Measurements from ENCODE around the gene EFCAB5.

DNA sequence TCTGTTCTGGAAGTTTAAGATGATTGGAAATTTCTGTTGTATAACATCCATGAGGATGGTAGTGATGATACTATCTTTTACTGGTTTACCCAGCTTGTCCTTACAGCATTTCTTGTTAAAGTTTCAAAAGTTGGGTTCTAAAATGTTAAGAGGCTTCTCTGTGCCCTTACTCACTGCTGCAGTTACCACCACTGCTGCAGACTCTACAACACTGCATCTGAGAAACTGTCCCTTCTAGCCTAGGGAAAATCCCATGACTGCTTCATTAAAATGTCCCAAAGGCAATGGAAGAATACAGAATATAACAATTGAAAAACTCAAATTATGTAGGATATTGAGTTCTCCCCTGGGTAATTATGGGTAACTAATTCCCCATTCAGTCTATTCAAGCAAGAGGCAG lies 171.4 kb downstream of the EFCAB5 start:
- TF ChIP-seq, protein P1, sequence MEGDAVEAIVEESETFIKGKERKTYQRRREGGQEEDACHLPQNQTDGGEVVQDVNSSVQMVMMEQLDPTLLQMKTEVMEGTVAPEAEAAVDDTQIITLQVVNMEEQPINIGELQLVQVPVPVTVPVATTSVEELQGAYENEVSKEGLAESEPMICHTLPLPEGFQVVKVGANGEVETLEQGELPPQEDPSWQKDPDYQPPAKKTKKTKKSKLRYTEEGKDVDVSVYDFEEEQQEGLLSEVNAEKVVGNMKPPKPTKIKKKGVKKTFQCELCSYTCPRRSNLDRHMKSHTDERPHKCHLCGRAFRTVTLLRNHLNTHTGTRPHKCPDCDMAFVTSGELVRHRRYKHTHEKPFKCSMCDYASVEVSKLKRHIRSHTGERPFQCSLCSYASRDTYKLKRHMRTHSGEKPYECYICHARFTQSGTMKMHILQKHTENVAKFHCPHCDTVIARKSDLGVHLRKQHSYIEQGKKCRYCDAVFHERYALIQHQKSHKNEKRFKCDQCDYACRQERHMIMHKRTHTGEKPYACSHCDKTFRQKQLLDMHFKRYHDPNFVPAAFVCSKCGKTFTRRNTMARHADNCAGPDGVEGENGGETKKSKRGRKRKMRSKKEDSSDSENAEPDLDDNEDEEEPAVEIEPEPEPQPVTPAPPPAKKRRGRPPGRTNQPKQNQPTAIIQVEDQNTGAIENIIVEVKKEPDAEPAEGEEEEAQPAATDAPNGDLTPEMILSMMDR (IDR thresholded peaks at IDR 0.05; ENCODE audit: insufficient read depth, low read depth, low read length) = no peak
- TF ChIP-seq EZH2 (IDR thresholded peaks at IDR 0.05; ENCODE audit: insufficient read depth, low read length) = no peak

Data from astrocyte (in vitro differentiated cells and primary cell).